K562 (cell line): ENCODE measurements around the gene CFAP298. TPM values are rescaled to one million over a fixed set of nuclear protein-coding genes. Genes with fewer than 3 reads are reported as not detected.

ENCODE experiments used
- ARID1B ChIP-seq: fragments of 450-650 bp; IDR thresholded peaks from 2 replicates; pipeline ENCODE4 v1.6.1; 2016; ENCODE audit warnings: antibody characterized with exemption, mild to moderate bottlenecking, inconsistent platforms
- ARID3A ChIP-seq: IDR thresholded peaks from 2 replicates; pipeline ENCODE4 v1.6.1; 2012; ENCODE audit warnings: low read depth, low read length, improper control_type of control experiment, borderline replicate concordance
- ATF7 ChIP-seq: fragments of 450-650 bp; IDR thresholded peaks from 2 replicates; pipeline ENCODE4 v1.7.1; 2014; ENCODE audit warnings: mild to moderate bottlenecking, moderate library complexity
- DACH1 ChIP-seq: fragments of 450-650 bp; IDR thresholded peaks from 2 replicates; pipeline ENCODE4 v1.6.1; 2018; ENCODE audit not compliant: partially characterized antibody
- DPF2 ChIP-seq: fragments of 450-650 bp; IDR thresholded peaks from 2 replicates; pipeline ENCODE4 v1.6.1; 2016
- EGR1 ChIP-seq: fragments of 450-650 bp; conservative IDR thresholded peaks from 2 replicates; pipeline ENCODE4 v1.6.1; 2017; ENCODE audit warnings: mild to moderate bottlenecking
- FOSL1 ChIP-seq: fragments of 200-800 bp; sonication (Bioruptor generic); conservative IDR thresholded peaks from 2 replicates; pipeline ENCODE4 v1.6.1; 2016; ENCODE audit warnings: missing genetic modification characterization, missing compliant biosample characterization
- FOXJ2 ChIP-seq: fragments of 200-800 bp; sonication (Bioruptor generic); IDR thresholded peaks from 2 replicates; pipeline ENCODE4 v1.6.1; 2016; ENCODE audit warnings: missing genetic modification characterization, missing compliant biosample characterization
- KAT8 ChIP-seq: fragments of 450-650 bp; IDR thresholded peaks from 2 replicates; pipeline ENCODE4 v1.6.1; 2016; ENCODE audit warnings: low read depth, mild to moderate bottlenecking
- KDM1A ChIP-seq, 2 experiments: fragments of 450-650 bp; IDR thresholded peaks; 2 replicates each; pipeline ENCODE4 v1.6.1; 2016; ENCODE audit warnings: mild to moderate bottlenecking in 2 of 2
- MAZ ChIP-seq, 2 experiments: fragments of 450-650 bp in 1 of 2; sonication (generic) in 1 of 2; formaldehyde crosslinking; IDR thresholded peaks in 1 of 2; conservative IDR thresholded peaks in 1 of 2; 2 replicates each; pipeline versions ENCODE4 v1.4.0 to v1.5.0; 2020; ENCODE audit warnings: mild to moderate bottlenecking in 1 of 2, missing genetic modification reagents in 1 of 2
- NCOR1 ChIP-seq: fragments of 450-650 bp; IDR thresholded peaks from 2 replicates; pipeline ENCODE4 v1.6.1; 2016; ENCODE audit warnings: mild to moderate bottlenecking, moderate library complexity
- SRF ChIP-seq, 2 experiments: fragments of 250-450, 450-650 bp in 1 of 2; sonication (Bioruptor Pico) in 1 of 2; sonication (generic) in 1 of 2; formaldehyde crosslinking; IDR thresholded peaks; 2 replicates each; pipeline versions ENCODE4 v1.5.0 to v1.5.1; 2020 to 2022; ENCODE audit warnings: mild to moderate bottlenecking in 1 of 2, missing genetic modification reagents in 1 of 2
- TCF3 ChIP-seq: sonication (generic); formaldehyde crosslinking; IDR thresholded peaks from 2 replicates; pipeline ENCODE4 v1.4.0; 2020; ENCODE audit warnings: mild to moderate bottlenecking, missing genetic modification reagents
- ZNF140 ChIP-seq: fragments of 250-450 bp; sonication (Bioruptor Pico); IDR thresholded peaks from 2 replicates; pipeline ENCODE4 v1.8.0; 2021; ENCODE audit warnings: moderate library complexity, mild to moderate bottlenecking, inconsistent platforms
- ZNF263 ChIP-seq: sonication (generic); formaldehyde crosslinking; IDR thresholded peaks from 2 replicates; pipeline ENCODE4 v1.8.0; 2022; ENCODE audit warnings: mild to moderate bottlenecking, missing genetic modification reagents, borderline replicate concordance
- ZNF75A ChIP-seq: fragments of 450-650 bp; formaldehyde crosslinking; IDR thresholded peaks from 2 replicates; pipeline ENCODE4 v1.4.0; 2020; ENCODE audit warnings: mild to moderate bottlenecking
- ZNF77 ChIP-seq: fragments of 250-450 bp; sonication (Bioruptor Pico); IDR thresholded peaks from 2 replicates; pipeline ENCODE4 v1.5.0; 2020
- polyA plus RNA-seq, 8 experiments: library from polyadenylated mRNA; depleted of rRNA in 4 of 8; stranded (reverse) in 5 of 8; unstranded in 3 of 8; fragments of >200 nt; fragmentation: Nextera tagmentation in 2 of 8; fragmentation: Illumina TruSeq in 1 of 8; extraction: Ambion mirVana in 2 of 8; extraction: Trizol in 1 of 8; gene quantifications; 2 replicates each; pipeline versions ENCODE4 v1.2.1 to v1.2.3, GENCODE V29; 2011 to 2014; ENCODE audit warnings: inconsistent platforms in 1 of 8, missing spikeins in 1 of 8
- total RNA-seq, 7 experiments: library from RNA; depleted of rRNA in 6 of 7; stranded (reverse); fragments of >200 nt in 6 of 7; fragmentation: Illumina TruSeq in 2 of 7; extraction: Trizol in 2 of 7; gene quantifications; 2 replicates each; pipeline versions ENCODE4 v1.2.1 to v1.2.3, GENCODE V29; 2011 to 2021; ENCODE audit warnings: low replicate concordance in 1 of 7
- TF ChIP-seq, protein P1 (sequence below): fragments of 200-800 bp; sonication (Bioruptor generic); IDR thresholded peaks from 2 replicates; pipeline ENCODE4 v1.6.1; 2017; ENCODE audit warnings: missing genetic modification characterization, missing compliant biosample characterization

CFAP298 gene
- total and polyA plus RNA-seq, 9 of the 15 experiments (the other 6 are each of a cell fraction or from before 2014, with no cell fraction given) = 31.4 to 178 (median 89.7) TPM

DNA sequence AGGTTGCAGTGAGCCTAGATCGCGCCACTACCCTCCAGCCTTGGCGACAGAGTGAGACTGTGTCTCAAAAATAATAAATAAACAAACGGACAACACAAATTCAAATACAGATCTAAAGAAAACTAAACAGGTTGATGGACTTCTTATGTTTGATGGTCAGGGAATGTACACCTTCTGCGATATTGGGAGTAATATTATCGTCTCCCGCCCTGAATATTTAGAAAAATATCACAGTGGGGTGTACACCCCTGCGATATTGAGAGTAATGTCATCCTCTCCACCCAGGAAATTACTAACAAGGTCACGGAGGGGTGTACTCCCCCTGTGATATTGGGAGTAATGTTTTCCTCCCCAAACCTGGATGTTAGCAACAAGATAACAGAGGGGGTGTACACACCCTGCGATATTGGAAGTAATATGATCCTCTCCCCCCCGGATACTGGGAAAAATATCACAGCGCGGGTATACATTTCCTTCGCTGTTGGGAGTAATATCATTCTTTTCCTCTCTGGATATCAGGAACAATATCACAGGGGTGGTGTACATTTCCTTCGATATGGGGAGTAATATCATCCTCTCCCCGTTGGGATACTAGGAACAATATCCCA lies 1.4 kb upstream of the CFAP298 start (continued):
- TF ChIP-seq KDM1A (IDR thresholded peaks at IDR 0.05) (peak; percentile 21 to 45; a peak in 2 of 4 replicates), DACH1 (peak; percentile 13), ZNF77 (no peak), FOSL1 (peak; percentile 45; the same call in 1 of the 2 replicates), ZNF75A (CRISPR knock-in tag) (no peak), FOXJ2 (tag) (0 out of 2 replicates have a peak, but pooled peaks have one; percentile 34), EGR1 (peak; percentile 29; the same call in 1 of the 2 replicates), ZNF140 (CRISPR knock-in tag) (no peak), TCF3 (CRISPR knock-in tag) (peak; percentile 46; the same call in 1 of the 2 replicates), ARID1B (peak; percentile 71), NCOR1 (peak; percentile 59), MAZ (CRISPR knock-in tag; conservative IDR thresholded peaks at IDR 0.05 in 1 of 2, IDR thresholded peaks at IDR 0.05 in 1 of 2) (peak in 1 of 2 experiments; percentile 33; a peak in 1 of 4 replicates), ZNF263 (CRISPR knock-in tag) (no peak), ATF7 (peak; percentile 42; the same call in 1 of the 2 replicates), SRF (CRISPR knock-in tag; IDR thresholded peaks at IDR 0.05) (0 out of 4 replicates have a peak, but pooled peaks of 1 of the 2 experiments have one; percentile 43), DPF2 (peak; percentile 43), ARID3A (0 out of 2 replicates have a peak, but pooled peaks have one; percentile 39), KAT8 (no peak)
- TF ChIP-seq, protein P1, sequence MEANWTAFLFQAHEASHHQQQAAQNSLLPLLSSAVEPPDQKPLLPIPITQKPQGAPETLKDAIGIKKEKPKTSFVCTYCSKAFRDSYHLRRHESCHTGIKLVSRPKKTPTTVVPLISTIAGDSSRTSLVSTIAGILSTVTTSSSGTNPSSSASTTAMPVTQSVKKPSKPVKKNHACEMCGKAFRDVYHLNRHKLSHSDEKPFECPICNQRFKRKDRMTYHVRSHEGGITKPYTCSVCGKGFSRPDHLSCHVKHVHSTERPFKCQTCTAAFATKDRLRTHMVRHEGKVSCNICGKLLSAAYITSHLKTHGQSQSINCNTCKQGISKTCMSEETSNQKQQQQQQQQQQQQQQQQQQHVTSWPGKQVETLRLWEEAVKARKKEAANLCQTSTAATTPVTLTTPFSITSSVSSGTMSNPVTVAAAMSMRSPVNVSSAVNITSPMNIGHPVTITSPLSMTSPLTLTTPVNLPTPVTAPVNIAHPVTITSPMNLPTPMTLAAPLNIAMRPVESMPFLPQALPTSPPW (CRISPR knock-in tag) = peak; percentile 85
